SU-DHL-6 (cell line): Measurements from ENCODE around the gene CIT.

ENCODE experiments used
- H2AFZ ChIP-seq: fragments of 200-600 bp; sonication (generic); 2 replicates; pipeline ENCODE4 v1.6.1; 2014; ENCODE audit warnings: low read depth, mild to moderate bottlenecking, moderate library complexity, mixed read lengths, antibody characterized with exemption, low read length; ENCODE audit not compliant: severe bottlenecking
- H3F3A ChIP-seq: fragments of 200-600 bp; shearing (Covaris generic); 2 replicates; pipeline ENCODE4 v1.6.0; 2016; ENCODE audit warnings: antibody characterized with exemption, mild to moderate bottlenecking; ENCODE audit not compliant: insufficient read depth
- H3K27ac ChIP-seq: fragments of 200-600 bp; sonication (generic); 2 replicates; pipeline ENCODE4 v1.5.1; 2016; ENCODE audit warnings: low read depth, mild to moderate bottlenecking, low read length, moderate library complexity, mixed read lengths
- H3K27me3 ChIP-seq: fragments of 200-600 bp; sonication (generic), shearing (Covaris generic); 2 replicates; pipeline ENCODE4 v1.6.0; 2014; ENCODE audit warnings: mild to moderate bottlenecking, low read length
- H3K36me3 ChIP-seq: fragments of 200-600 bp; sonication (generic); 2 replicates; pipeline ENCODE4 v1.6.1; 2014; ENCODE audit warnings: mild to moderate bottlenecking, low read length, mixed read lengths
- H3K4me2 ChIP-seq: fragments of 300-600, 200-600 bp; shearing (Covaris generic), sonication (generic); 2 replicates; pipeline ENCODE4 v1.6.0; 2014; ENCODE audit warnings: low read length, low read depth, mild to moderate bottlenecking; ENCODE audit not compliant: poor library complexity, severe bottlenecking
- H3K4me3 ChIP-seq: fragments of 200-600 bp; sonication (generic); 2 replicates; pipeline ENCODE4 v1.5.1; 2014; ENCODE audit warnings: antibody characterized with exemption, low read length, mild to moderate bottlenecking, mixed read lengths; ENCODE audit not compliant: insufficient read depth, poor library complexity, severe bottlenecking
- H3K79me2 ChIP-seq: fragments of 200-600 bp; sonication (generic); 2 replicates; pipeline ENCODE4 v1.6.1; 2014; ENCODE audit warnings: mild to moderate bottlenecking, low read length, moderate library complexity; ENCODE audit not compliant: insufficient read depth
- H3K9ac ChIP-seq: fragments of 200-600 bp; sonication (generic); 2 replicates; pipeline ENCODE4 v1.7.0; 2014; ENCODE audit warnings: mild to moderate bottlenecking, low read length
- H3K9me2 ChIP-seq: fragments of 200-600 bp; sonication (generic); replicated peaks from 2 replicates; pipeline ENCODE4 v1.6.1; 2014; ENCODE audit warnings: low read length; ENCODE audit not compliant: insufficient read depth
- H3K9me3 ChIP-seq: fragments of 200-600 bp; sonication (generic); 2 replicates; pipeline ENCODE4 v1.6.1; 2014; ENCODE audit warnings: low read length, mixed read lengths; ENCODE audit not compliant: insufficient read depth
- H4K20me1 ChIP-seq: fragments of 200-600 bp; sonication (generic); 2 replicates; pipeline ENCODE4 v1.6.1; 2014; ENCODE audit warnings: low read depth, mild to moderate bottlenecking, antibody characterized with exemption, low read length, moderate library complexity, mixed read lengths
- EZH2phosphoT487 ChIP-seq: fragments of 200-600 bp; sonication (generic), shearing (Covaris generic); conservative IDR thresholded peaks from 2 replicates; pipeline ENCODE4 v1.6.1; 2018; ENCODE audit warnings: mild to moderate bottlenecking, antibody characterized with exemption, low read length, moderate library complexity, mixed read lengths
- TF ChIP-seq, protein P1 (sequence below): fragments of 200-600 bp; sonication (generic); IDR thresholded peaks from one replicate; pipeline ENCODE4 v1.5.1; 2017; ENCODE audit warnings: antibody characterized with exemption, mild to moderate bottlenecking, low read length, moderate library complexity; ENCODE audit not compliant: insufficient read depth, poor library complexity, severe bottlenecking

CIT gene

GRCh38 chr12:119673634-119674033, 203.5 kb downstream of the CIT start:
- Histone ChIP-seq H3K9me3 (no peaks in the 10 kb centered on the region), H3K4me2 (no peak overlapping the region), H3F3A (no peaks in the 10 kb centered on the region), H3K9ac (no peak overlapping the region), H3K27ac (no peak overlapping the region), H3K27me3 (no peaks in the 10 kb centered on the region), H3K79me2 (peaks cover 36% of the 10 kb centered on the region), H4K20me1 (no peaks in the 10 kb centered on the region), H3K9me2 (no peaks in the 10 kb centered on the region), H3K4me3 (no peak overlapping the region), H2AFZ (no peak overlapping the region), H3K36me3 (peaks cover 25% of the 10 kb centered on the region)
- no peak for TF ChIP-seq EZH2phosphoT487
- TF ChIP-seq, protein P1, sequence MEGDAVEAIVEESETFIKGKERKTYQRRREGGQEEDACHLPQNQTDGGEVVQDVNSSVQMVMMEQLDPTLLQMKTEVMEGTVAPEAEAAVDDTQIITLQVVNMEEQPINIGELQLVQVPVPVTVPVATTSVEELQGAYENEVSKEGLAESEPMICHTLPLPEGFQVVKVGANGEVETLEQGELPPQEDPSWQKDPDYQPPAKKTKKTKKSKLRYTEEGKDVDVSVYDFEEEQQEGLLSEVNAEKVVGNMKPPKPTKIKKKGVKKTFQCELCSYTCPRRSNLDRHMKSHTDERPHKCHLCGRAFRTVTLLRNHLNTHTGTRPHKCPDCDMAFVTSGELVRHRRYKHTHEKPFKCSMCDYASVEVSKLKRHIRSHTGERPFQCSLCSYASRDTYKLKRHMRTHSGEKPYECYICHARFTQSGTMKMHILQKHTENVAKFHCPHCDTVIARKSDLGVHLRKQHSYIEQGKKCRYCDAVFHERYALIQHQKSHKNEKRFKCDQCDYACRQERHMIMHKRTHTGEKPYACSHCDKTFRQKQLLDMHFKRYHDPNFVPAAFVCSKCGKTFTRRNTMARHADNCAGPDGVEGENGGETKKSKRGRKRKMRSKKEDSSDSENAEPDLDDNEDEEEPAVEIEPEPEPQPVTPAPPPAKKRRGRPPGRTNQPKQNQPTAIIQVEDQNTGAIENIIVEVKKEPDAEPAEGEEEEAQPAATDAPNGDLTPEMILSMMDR = no peak

- Histone ChIP-seq H3K36me3 (peaks cover 20% of the 10 kb centered on the region), H3K4me2 (no peak overlapping the region)
Observed at GRCh38 chr12:119672194-119672593, 204.9 kb downstream of the CIT start.

DNA sequence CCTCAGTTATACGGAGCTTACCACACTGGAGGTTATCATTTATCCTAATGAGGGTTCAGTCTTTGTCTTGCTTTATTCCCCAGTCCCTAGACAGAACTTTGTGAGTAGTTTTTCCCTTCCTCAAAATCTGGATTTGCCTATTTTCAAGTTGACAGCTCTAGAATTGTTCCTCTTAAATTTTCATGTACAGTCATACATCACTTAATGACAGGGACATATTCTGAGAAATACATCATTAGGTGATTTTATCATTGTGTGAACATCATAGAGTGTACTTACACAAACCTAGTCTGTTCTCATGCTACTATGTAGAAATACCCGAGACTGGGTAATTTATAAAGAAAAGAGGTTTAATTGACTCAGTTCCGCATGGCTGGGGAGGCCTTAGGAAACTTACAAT, 206.1 kb downstream of the CIT start:
- no peaks in the 10 kb centered on the region for H4K20me1 ChIP-seq
- H3K9me2 ChIP-seq = no peaks in the 10 kb centered on the region
- H3K9ac ChIP-seq = no peak overlapping the region
- no peak overlapping the region for H2AFZ ChIP-seq
- H3F3A ChIP-seq = peaks cover 14% of the 10 kb centered on the region
- peaks cover 14% of the 10 kb centered on the region; the same call in 1 of the 2 replicates for H3K36me3 ChIP-seq
- H3K4me3 ChIP-seq = no peak overlapping the region
- TF ChIP-seq, protein P1 = no peak
- TF ChIP-seq EZH2phosphoT487 = no peak
- H3K27ac ChIP-seq = no peak overlapping the region
- H3K9me3 ChIP-seq = no peaks in the 10 kb centered on the region
- H3K4me2 ChIP-seq = no peak overlapping the region
- H3K79me2 ChIP-seq = peaks cover 42% of the 10 kb centered on the region
- H3K27me3 ChIP-seq = no peaks in the 10 kb centered on the region

More at GRCh38 chr12:119672194-119672593, 204.9 kb downstream of the CIT start:
- H3K27ac ChIP-seq = no peak overlapping the region
- no peak for TF ChIP-seq EZH2phosphoT487
- TF ChIP-seq, protein P1 = no peak
- H4K20me1 ChIP-seq = no peaks in the 10 kb centered on the region
- no peak overlapping the region for H2AFZ ChIP-seq
- H3K9ac ChIP-seq = no peak overlapping the region
- H3K9me2 ChIP-seq = no peaks in the 10 kb centered on the region
- H3K9me3 ChIP-seq = no peaks in the 10 kb centered on the region
- H3K4me3 ChIP-seq = no peak overlapping the region
- peaks cover 3% of the 10 kb centered on the region for H3F3A ChIP-seq
- H3K79me2 ChIP-seq = peaks cover 42% of the 10 kb centered on the region
- H3K27me3 ChIP-seq = no peaks in the 10 kb centered on the region
